Colonic mucosa (tissue), 4 donors: Measurements from ENCODE around the gene NKAIN2. TPM values are rescaled to one million over a fixed set of nuclear protein-coding genes. Genes with fewer than 3 reads are reported as not detected.

Experiments
- DNase-seq: peaks from one replicate; pipeline ENCODE4 v3.0.0-alpha.2; 2020
- H3K27ac ChIP-seq: fragments of 200-600 bp; one replicate; pipeline ENCODE4 v1.8.0; 2021
- H3K27me3 ChIP-seq: fragments of 200-600 bp; one replicate; pipeline ENCODE4 v1.8.0; 2021
- H3K36me3 ChIP-seq: fragments of 200-600 bp; one replicate; pipeline ENCODE4 v1.8.0; 2021
- H3K4me1 ChIP-seq: fragments of 200-600 bp; one replicate; pipeline ENCODE4 v1.8.0; 2021; ENCODE audit warnings: mild to moderate bottlenecking
- H3K4me3 ChIP-seq: fragments of 200-600 bp; one replicate; pipeline ENCODE4 v1.8.0; 2021
- H3K9ac ChIP-seq, 2 donors: one replicate each; pipeline ENCODE4 v1.7.0; 2013; ENCODE audit warnings: control low read depth in 2 of 2, low read depth in 2 of 2, low read length in 2 of 2
- H3K9me3 ChIP-seq: fragments of 200-600 bp; one replicate; pipeline ENCODE4 v1.8.0; 2021
- CTCF ChIP-seq: fragments of 200-600 bp; IDR thresholded peaks from one replicate; pipeline ENCODE4 v1.8.0; 2022; ENCODE audit warnings: antibody characterized with exemption, mild to moderate bottlenecking
- intact Hi-C: fragments of 100-400 bp; cut with DNase I; formaldehyde crosslinking; loops from one replicate; pipeline ENCODE4 v1.14.1; 2022
- total RNA-seq, 2 donors: library from RNA; stranded (reverse); fragmentation: NEBNext Ultra II Directional in 1 of 2; extraction: Animal tissue kit (Norgen Biotek cat#: 25700) in 1 of 2; gene quantifications; one replicate each; pipeline ENCODE4 v1.2.1, GENCODE V29; 2021
- donor health status: healthy.
- donor health status: DM: no; HTN: no; CAD: no.
- donor health status: DM: no; HTN: no; CAD: no.

Gene NKAIN2
- total RNA-seq, 2 donors from 2014 or later = 0.21 TPM; not detected in 1

GRCh38 chr6:124482071-124482491 is 678.4 kb downstream of the NKAIN2 start:
- no peak for TF ChIP-seq CTCF
- no peaks in the 10 kb centered on the region for H3K4me1 ChIP-seq
- no peaks in the 10 kb centered on the region for H3K27me3 ChIP-seq
- intact Hi-C loops = no loop called here
- no peaks in the 10 kb centered on the region for H3K36me3 ChIP-seq
- no peak overlapping the region for H3K9ac ChIP-seq
- no peak overlapping the region for H3K4me3 ChIP-seq
- H3K9me3 ChIP-seq = no peaks in the 10 kb centered on the region
- no peak for DNase-seq
- H3K27ac ChIP-seq = no peak overlapping the region

- H3K27ac ChIP-seq = no peak overlapping the region
- no peaks in the 10 kb centered on the region for H3K36me3 ChIP-seq
- no peak for DNase-seq
- H3K4me1 ChIP-seq = no peaks in the 10 kb centered on the region
- no peak overlapping the region for H3K4me3 ChIP-seq
- intact Hi-C loops = no loop called here
- H3K9ac ChIP-seq = no peak overlapping the region
- H3K27me3 ChIP-seq = no peaks in the 10 kb centered on the region
- H3K9me3 ChIP-seq = no peaks in the 10 kb centered on the region
- no peak for TF ChIP-seq CTCF
Observed at GRCh38 chr6:124487623-124488431, 684.2 kb downstream of the NKAIN2 start.

- Histone ChIP-seq H3K4me3 (no peak overlapping the region), H3K4me1 (no peaks in the 10 kb centered on the region), H3K27me3 (no peaks in the 10 kb centered on the region), H3K27ac (no peak overlapping the region), H3K36me3 (no peaks in the 10 kb centered on the region), H3K9me3 (no peaks in the 10 kb centered on the region), H3K9ac (no peak overlapping the region)
- intact Hi-C loops = no loop called here
- TF ChIP-seq CTCF = no peak
- no peak for DNase-seq
Observed at GRCh38 chr6:124490122-124490521, 686.5 kb downstream of the NKAIN2 start.

GRCh38 chr6:124493259-124493658 is 689.6 kb downstream of the NKAIN2 start:
- no peaks in the 10 kb centered on the region for H3K4me1 ChIP-seq
- no peak overlapping the region for H3K27ac ChIP-seq
- no peak for TF ChIP-seq CTCF
- H3K9ac ChIP-seq = no peak overlapping the region
- intact Hi-C loops = no loop called here
- H3K27me3 ChIP-seq = no peaks in the 10 kb centered on the region
- H3K4me3 ChIP-seq = no peak overlapping the region
- no peak for DNase-seq
- no peaks in the 10 kb centered on the region for H3K36me3 ChIP-seq
- no peaks in the 10 kb centered on the region for H3K9me3 ChIP-seq

GRCh38 chr6:124494956-124495664 is 691.4 kb downstream of the NKAIN2 start:
- Histone ChIP-seq H3K9ac (no peak overlapping the region), H3K4me3 (no peak overlapping the region), H3K4me1 (no peaks in the 10 kb centered on the region), H3K36me3 (no peaks in the 10 kb centered on the region), H3K27ac (no peak overlapping the region), H3K27me3 (no peaks in the 10 kb centered on the region), H3K9me3 (no peaks in the 10 kb centered on the region)
- intact Hi-C loops = no loop called here
- DNase-seq = no peak
- TF ChIP-seq CTCF = no peak
